Left hindlimb (tissue), 1 donor: ENCODE data around the gene SPAG16.

ENCODE experiments used
- DNase-seq: peaks from one replicate; pipeline ENCODE4 v3.0.0-alpha.2; 2018

Gene SPAG16

DNA sequence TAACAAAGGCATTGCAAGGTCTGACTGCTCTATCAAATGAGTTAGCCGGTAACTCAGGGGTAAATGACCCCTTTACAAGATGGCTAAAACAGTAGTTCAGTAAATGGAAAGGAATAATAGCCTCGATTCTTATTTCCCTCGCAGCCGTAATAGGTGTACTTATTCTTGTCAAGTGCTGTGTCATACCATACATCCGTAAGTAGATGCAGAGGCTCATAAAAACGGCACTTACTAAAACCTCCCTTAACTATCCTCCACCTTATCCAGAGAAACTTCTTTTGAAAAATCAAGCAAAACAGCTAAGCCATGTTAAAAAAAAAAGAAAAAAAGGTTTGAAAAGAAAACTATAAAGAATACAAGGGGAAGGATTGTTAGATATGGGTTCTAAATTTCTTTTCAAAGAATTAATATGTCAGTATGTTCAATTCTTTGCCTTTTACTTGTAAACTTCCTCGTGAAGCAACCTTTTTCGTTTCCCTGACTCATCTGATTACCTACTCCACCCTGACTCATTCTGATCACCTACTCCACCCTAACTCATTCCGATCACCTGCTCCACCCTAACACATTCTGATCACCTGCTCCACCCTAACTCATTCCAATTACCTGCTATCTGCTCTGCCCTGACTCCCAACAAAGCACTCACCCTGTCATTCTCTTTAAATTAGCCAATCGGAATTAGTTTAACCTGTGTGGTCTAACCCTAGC, 127.5 kb downstream of the SPAG16 start:
- DNase-seq = no peak

DNA sequence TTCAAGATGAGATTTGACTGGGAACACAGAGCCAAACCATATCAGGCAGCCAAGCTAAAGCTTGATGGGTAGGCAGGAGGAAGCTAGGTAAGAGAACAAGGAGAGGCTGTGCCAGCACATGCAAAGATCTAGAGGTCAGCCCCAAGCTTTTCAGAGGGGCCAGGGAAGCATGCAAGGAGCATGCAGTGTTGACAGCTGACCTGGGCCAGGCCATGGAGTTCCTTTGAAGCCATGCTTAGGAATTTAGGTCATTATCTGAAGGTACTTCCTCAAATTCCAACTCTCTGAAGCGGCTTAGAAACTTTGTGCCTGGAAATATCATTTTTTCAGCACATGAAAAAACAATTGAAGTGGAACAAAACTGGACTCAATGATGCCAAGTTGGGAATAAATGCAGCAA, 130.8 kb downstream of the SPAG16 start:
- no peak for DNase-seq

DNA sequence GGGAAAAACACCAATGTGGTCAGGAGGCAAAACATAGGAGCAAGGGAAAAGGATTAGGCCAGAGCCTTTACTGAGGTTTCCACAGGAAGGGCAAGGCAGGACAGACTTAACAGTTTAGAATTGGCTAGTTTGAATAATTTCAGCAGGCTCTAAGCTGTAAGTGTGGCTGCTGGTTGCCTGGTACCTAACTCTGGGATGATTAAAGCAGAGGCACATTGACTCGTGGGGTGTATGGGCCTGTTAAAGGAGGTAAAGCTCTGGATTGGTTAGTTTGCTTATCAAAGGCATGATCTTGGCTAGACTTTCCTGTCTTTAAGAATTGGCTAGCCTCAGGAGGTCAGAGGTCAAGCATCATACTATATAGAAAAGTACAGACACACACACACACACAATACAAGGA, 132.6 kb downstream of the SPAG16 start:
- DNase-seq = no peak

DNA sequence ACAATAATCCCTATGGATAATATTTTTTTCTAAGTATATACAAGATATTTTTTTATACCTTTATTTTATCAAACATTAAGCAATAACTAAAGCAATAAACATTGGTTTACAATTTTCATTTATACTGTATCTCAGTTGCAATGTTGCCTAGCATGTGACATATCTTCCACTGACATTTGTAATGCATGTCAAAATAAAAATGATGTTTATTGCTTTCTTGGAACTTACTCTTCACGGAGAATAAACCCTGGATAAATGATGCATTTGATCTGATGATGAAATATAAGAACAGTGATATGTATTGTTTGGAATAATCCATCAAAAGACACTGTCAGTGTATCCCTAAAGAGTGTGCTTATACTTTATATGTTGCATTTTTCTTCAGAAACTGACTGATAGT, 135.7 kb downstream of the SPAG16 start:
- DNase-seq = no peak

DNA sequence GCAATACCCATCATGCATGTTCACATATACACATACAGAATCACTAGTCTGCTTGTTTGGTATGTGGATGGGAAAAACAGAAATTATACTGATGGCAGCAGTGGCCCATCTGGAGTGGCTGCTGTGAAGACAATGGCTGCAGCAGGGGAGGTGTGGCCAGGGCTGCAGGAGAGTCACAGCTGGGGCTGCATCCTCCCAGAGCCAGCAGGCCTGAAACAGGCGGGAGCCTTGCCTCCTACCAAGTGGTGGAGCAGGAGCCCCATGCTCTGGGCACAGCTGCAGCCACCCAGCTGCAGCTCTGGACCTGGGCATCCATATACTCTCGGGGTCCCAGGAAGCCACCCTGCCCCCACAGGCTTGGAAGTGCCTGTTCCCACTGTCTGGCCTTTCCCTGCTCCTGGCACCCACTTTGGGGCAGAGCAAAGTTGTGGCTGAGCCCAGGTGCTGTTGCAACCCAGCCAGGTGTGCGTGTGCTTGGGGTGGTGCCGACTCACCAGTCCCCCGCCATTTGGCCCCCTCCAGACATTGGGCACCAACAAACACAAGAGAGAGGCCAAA, 136.6 kb downstream of the SPAG16 start:
- no peak for DNase-seq

DNA sequence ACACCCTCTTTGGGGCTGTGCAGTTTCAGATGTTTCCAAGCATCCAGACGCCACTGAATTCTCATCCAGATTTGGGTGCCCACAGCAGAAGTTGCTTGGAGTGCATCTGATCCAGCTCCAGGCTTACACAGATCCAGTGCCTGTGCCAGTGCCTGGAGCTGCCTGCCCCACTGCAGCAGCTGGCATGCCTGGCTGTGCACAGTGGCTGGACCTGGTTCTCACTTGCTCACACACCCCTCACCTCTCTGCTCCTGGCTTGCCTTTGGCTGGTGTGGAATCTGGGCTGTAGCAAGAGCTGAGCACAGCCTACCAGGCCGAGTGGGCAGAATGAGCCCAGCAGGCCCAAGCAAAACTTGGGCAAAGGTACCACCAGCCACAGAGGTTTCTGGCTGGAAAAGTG, 137.9 kb downstream of the SPAG16 start:
- DNase-seq = no peak

DNA sequence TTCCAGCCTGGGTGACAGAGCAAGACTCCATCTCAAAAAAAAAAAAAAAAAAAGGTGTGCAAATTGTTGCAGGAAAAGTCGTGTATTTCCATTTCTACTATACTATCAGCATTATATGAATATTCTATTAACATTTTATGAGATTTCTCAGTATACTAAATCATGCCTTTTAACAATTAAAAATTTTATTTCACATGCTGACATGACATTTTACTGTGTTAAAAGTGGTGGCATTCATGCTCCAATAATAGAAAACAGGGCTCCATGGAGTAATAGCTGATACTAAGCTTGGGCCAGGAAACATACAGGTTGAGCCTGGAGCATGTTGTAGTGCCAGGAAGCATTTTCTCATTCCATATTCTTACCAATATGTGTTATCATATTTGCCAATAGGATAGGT, 141.4 kb downstream of the SPAG16 start:
- no peak for DNase-seq

DNA sequence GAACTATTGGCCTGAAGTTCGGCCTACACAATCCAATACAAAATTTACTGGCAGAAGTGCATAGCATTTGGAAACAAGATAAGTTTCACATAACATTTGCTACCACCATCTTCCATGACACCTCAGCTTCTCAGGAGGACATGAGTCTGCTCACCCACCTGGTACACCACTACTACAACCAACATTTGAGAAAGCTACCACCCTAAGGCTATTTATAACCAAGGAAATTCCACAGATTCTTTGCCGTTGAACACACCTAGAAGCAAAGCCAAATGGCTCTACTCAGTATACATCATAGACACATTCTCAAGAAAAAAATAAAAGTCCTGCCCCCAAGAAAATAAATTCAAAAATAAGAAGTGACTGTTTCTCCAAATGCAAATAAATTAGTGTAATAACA, 145.3 kb downstream of the SPAG16 start:
- no peak for DNase-seq

DNA sequence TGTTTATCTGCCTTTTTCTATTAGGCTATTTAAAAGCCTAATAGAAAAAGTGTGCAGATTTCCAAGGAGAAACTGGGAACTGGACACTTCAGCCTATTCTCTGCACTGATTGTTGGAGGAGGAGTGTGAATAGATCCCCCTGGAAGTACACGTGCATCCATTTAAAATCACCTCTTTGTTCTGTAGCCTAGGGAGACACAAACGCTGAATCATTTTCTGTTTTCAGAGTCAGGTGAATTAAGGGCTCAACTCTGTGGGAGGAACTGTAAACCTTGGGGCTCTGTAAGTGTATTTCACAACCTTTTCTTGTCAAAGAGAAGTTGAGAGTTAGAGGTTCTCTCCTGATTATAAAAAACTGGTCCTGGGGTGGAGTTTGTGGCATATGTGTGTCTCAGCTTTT, 159.7 kb downstream of the SPAG16 start:
- no peak for DNase-seq

DNA sequence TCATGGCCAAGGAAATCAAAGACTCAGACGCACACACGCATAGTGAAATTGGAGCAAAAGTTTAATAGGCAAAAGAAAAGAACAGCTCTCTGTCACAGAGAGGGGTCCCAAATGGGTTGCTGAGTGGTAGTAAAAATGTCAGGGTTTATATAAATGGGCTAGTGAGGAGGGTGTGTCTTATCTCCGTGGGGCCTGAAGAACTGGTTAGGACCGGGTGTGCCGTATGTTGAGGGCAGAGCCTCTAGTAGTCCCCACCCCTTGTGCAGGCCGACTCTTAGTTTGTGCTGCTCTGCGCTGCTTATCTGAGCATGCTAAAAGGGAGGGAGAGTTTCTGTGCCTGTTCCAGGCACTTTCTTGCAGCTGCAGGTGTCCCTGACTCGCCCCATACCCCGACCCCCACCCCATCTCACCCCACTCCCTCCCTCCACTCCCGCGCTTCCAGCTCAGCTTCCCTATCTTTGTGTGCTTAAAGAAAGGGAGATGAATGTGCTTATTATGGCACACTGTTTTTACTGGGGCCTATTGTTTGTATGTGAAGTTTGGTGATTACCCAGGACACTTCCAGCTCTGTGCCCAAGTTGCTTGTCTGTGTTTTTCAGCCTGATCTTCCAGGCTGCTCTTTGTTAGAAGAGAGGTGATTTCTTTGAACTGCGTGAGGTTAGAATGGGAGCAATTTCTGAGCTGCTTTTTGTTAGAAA, 167.4 kb downstream of the SPAG16 start:
- no peak for DNase-seq

DNA sequence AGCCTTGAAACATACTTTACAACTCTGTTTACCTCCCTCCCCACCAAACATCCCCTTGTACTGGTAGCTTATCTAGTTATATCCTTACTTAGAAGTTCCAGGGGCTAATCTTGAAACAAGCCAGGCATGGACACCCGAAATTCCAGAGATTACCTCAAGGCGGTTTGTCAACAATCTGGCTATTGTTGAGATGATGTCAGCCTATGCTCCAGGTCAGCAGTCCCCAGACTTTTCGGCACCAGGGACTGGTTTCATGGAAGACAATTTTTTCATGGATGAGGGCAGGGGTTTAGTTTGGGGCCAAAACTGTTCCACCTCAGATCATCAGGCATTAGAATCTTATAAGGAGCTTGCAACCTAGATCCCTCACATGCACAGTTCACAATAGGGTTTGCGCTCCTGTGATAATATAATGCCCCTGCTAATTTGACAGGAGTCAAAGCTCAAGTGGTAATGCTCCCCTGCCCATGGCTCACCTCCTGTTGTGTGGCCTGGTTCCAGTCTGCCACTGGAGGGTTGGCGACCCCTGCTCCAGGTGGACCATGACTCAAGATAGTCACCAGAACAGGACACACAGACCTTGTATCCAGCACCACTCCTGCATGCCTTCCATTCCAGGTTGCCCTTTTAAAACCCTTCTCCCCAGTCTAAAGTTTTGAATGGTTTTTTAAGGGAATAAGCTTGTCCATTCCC, 171.2 kb downstream of the SPAG16 start:
- no peak for DNase-seq

DNA sequence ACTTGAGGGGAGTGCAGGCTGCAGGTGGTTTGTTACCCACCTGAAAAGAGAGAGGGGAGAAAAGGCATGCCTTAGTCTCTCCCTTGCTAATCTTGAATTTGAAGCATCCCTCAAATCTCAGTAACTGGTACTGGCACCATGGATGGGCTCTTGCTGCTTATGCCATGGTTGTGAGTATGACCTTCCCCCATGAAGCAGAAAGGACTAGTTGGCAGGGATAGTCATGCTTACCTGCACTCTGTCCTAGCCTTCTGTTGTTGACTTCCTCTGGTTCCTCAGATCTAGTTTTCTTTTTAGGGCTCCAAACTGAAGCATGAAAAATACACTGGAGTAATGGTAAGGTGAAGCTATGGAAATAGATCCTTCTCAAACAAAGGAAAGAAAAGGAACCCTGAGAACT, 191.2 kb downstream of the SPAG16 start:
- no peak for DNase-seq

DNA sequence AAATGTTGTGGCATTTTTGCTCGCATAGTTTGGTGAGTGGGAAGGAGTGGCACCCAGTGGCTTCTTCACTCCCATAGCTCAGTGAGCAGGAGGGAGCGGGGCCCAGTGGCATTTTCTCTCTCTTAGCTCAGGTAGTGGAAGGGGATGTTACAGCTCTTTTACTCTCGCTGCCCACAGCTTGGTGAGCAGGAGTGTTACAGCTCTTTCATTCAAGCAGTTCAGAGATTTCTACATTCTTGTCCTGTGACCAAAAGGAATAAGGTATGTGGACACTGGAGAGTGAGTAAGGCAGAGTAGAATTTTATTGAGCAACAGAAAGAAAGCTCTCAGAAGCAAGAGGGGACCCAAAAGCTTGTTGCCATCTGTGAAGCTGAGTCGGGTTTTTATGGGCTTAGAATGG, 192.4 kb downstream of the SPAG16 start:
- DNase-seq = no peak

DNA sequence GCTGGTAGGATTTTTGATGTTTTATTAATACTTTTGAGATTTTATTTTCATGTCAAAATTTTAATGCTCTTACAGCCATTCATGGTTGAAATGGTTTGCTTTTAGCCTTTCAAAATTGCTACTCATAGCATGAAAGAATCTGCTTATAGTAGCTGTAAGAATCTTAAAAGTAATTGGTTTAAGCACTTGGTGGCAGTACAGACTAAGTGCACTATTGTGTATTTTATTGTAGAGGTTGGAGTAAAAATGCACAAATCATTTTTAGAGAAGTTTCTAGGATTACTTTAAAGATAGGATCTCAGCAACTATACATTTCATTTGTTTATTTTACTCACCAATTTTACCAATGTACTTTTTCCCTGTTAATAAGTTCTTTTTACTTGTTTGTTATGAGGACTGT, 205.8 kb downstream of the SPAG16 start:
- no peak for DNase-seq

DNA sequence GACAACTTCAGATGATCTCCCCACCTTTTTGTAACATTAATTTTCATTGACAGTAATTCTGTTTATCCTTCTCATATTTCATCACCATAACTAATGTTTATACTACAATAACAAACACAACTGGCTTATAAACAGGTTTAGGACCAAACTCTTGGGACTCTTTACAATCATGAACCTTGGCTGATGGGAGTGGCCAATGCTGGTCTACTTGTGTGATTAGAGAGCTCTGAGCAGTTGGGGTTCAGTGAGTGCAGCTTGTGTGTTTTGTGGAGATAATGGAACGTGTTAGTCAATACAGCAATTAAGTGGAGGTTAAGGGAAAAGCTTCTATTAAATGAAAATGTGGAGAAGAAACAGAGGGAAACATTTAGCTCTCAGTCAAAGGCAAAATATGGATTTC, 207.1 kb downstream of the SPAG16 start:
- no peak for DNase-seq

DNA sequence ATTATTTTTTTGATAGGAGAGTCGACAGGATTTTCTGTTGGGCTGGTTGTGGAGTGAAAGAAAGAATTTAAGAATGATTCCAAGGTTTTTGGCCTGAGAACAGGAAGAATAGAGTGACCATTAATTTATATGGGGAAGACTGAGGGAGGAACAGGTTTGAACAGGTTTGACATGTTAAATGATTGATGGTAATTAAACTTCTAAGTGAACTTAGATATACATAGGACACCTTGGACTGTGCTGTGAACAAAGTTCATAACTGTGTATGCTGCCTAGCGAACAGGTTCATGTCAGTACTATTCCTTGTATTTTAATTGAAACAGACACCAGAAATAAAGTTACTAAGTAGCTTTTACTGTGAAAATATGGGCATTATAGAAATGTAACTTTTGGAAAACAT, 212.0 kb downstream of the SPAG16 start:
- no peak for DNase-seq

DNA sequence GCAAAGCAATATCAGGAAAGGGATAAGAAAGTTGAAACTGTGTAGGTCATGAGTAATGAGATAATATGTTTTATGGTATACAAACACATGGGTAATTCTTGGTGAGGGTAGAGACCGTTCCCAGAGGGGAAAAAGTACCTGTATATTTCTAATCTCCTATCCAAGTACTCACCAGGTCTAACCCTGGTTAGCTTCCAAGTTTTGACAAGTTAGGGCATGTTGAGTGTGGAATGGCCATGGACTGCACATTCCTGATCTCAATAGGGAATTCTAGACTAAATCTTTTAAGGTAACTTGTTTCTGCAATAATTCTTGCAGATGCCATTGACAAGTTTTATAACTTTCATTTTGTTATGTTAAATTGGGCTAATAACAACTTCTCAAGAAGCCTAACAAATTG, 216.6 kb downstream of the SPAG16 start:
- DNase-seq = no peak

DNA sequence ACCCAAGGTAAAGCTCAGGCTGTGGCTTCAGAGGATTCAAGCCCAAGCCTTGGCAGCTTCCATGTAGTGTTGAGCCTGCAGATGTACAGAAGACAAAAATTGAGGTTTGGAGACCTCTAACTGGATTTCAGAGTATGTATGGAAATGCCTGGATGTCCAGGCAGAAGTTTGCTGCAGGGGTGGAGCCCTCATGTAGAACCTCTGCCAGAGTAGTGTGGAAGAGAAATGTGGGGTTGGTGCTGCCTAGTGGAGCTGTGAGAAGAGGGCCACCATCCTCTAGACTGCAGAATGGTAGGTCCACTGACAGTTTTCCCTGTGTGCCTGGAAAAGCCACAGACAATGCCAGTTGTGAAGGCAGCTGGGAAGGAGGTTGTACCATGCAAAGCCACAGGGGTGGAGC, 239.9 kb downstream of the SPAG16 start:
- no peak for DNase-seq

DNA sequence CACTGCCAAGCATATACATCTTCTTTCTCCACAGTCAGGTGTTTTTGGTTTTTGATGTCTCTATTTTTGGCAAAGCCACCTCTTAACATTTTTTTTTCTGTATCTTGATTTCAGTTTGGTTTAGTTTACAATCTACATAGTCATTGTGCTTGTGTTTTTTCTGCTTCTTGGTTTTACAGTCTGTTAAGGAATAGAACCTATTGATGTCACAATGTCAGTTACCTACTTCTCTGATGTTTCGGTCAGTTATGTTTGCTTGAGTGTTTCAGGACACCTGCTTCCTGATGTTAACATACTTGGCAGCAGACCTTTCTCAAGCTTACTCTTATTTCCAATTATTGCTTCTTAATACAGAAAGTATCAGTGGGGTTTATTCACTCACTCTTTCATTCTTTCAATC, 253.3 kb downstream of the SPAG16 start:
- no peak for DNase-seq

DNA sequence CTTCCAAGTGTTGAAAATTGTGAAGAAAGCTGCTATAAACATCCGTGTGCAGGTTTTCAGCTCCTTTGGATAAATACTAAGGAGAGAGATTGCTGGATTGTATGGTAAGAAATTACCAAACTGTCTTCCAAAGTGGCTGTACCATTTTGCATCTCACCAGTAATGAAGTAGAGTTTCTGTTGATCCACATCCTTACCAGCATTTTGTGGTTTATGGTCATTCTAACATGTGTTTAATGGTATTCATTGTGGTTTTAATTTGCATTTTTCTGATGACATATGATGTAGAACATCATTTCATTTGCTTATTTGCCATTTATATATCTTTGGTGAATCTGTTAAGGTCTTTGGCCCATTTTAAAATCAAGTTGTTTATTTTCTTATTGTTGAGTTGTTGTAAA, 260.7 kb downstream of the SPAG16 start:
- no peak for DNase-seq

DNA sequence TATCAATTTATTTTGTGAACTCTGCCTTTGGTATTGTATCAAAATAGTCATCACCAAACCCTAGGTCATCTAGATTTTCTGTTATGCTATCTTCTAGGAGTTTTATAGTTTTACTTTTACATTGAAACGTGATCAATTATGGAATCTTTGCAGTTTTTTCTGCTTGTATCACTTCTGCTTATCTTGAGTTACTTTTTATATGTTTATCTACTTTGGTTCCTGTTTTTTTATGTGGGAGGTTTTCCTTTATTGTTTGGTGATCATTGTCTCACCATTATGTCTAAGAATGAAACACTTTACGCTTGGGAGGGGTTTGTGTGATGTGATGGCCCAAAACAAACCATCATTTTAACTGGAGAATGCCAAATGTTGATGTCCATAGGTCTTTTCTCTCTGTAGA, 261.2 kb downstream of the SPAG16 start:
- no peak for DNase-seq

DNA sequence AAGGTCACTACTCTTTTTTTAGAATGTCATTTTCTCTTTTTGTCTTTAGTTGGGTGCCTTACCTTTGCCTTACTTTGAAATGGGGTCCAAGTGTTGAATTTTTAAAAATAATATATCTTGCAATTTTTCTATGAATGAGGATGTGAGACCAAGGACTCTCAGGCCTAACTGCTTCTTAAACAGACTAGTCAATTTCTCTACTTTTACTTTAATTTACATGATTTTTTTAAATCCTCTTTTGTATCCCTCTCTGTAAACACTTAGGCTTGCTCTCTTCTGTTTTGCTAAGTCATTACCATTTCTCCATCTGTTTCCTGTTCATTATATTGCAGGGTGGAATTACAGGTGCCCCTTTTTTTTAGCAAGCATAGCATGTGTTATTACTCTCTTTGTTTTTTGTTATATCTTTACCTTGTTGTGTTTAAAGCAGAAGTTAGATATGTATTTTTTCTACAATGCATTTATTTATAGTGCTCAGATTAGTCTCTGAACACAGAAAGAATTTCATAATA, 261.8 kb downstream of the SPAG16 start:
- DNase-seq = no peak

DNA sequence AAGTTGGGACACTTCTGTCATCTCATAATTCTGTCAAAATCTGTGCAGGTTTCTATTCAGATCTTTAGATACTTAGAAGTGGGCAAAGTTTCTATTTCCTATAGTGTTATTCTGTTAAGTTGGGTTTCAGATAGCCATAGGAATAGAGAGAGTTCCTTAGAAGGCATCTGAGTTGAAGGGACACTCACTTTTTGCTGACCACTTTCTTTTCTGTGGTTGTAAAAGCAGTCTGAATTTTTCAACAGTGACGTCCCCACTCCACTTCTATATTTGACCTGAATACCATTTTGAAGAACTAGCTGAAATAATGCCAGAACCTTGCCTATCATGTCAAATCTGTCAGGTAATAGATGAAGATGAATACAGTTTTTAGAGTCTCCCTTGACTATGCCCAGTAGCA, 267.3 kb downstream of the SPAG16 start:
- no peak for DNase-seq

DNA sequence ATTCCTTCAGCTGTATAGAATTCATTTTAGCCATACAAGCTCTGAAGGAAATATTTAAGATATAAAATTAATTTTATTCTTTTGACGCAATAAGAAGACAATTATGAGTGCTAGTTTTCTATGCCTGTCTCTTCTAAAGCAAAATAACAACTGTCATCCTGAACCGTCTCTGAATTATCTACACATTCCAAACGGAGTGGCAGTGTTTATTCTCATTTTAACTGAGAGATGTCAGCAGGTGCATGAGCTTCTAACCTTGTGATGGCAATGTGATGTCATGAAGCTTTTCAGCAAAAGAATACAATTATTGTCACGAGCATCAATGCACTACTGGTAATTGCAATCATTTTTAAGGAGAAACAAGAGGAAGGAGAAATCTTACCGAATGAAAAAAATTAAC, 274.8 kb downstream of the SPAG16 start:
- DNase-seq = no peak
